ENCODE results near the gene ARHGAP22. TPM values are rescaled to one million over a fixed set of nuclear protein-coding genes. Genes with fewer than 3 reads are reported as not detected.

The ARHGAP22 gene
- polyA plus RNA-seq, 1 of the 3 experiments (the other 2 are of a cell fraction): 12.4 TPM

GRCh38 chr10:48455055-48455391 lies 149.8 kb downstream of the ARHGAP22 start:
- WGBS (ENCODE audit: low lambda C conversion rate): 95% methylated on average over 9 of the region's 11 CpGs
- Histone ChIP-seq H2AFZ (ENCODE audit: low read depth) (no peak overlapping the region), H3K9ac (no peak overlapping the region), H3K4me1 (ENCODE audit: control insufficient read depth in 1 of 2, insufficient read depth in 2 of 2, low read depth in 1 of 2, low read length in 1 of 2) (peaks cover 3 to 25% of the 10 kb centered on the region in 2 experiments; a peak in 2 of 4 replicates), H3F3A (replicated peaks; ENCODE audit: insufficient read depth) (no peaks in the 10 kb centered on the region), H3K4me2 (no peak overlapping the region), H3K36me3 (replicated peaks in 1 of 2; ENCODE audit: control insufficient read depth in 1 of 2, insufficient read depth in 2 of 2, low read length in 1 of 2) (peaks cover 5 to 8% of the 10 kb centered on the region in 2 experiments), H3K27me3 (ENCODE audit: insufficient read depth) (no peaks in the 10 kb centered on the region), H3K27ac (ENCODE audit: low read depth in 2 of 2, low read length in 1 of 2) (no peak overlapping the region), H3K79me2 (ENCODE audit: insufficient read depth) (0 out of 2 replicates have a peak, but pooled peaks cover 3% of the 10 kb centered on the region), H4K20me1 (ENCODE audit: insufficient read depth) (peaks cover 15% of the 10 kb centered on the region; the same call in 1 of the 2 replicates), H3K4me3 (ENCODE audit: low read depth in 2 of 2, low read length in 1 of 2) (no peak overlapping the region), H3K9me2 (no peaks in the 10 kb centered on the region), H3K9me3 (no peaks in the 10 kb centered on the region)
- TF ChIP-seq RAD21 (IDR thresholded peaks at IDR 0.05; ENCODE audit: low read length): no peak
- no peak for TF ChIP-seq GABPA (IDR thresholded peaks at IDR 0.05; ENCODE audit: low read depth)
- no peak for TF ChIP-seq RCOR1 (IDR thresholded peaks at IDR 0.05; ENCODE audit: low read length)
- TF ChIP-seq CHD2 (IDR thresholded peaks at IDR 0.05; ENCODE audit: low read length, partially characterized antibody): no peak
- TF ChIP-seq POLR2AphosphoS5 (IDR thresholded peaks at IDR 0.05; ENCODE audit: low read depth, low read length): no peak
- TF ChIP-seq GATA2 (CRISPR knock-in tag; IDR thresholded peaks at IDR 0.05): no peak
- TF ChIP-seq, protein P1, sequence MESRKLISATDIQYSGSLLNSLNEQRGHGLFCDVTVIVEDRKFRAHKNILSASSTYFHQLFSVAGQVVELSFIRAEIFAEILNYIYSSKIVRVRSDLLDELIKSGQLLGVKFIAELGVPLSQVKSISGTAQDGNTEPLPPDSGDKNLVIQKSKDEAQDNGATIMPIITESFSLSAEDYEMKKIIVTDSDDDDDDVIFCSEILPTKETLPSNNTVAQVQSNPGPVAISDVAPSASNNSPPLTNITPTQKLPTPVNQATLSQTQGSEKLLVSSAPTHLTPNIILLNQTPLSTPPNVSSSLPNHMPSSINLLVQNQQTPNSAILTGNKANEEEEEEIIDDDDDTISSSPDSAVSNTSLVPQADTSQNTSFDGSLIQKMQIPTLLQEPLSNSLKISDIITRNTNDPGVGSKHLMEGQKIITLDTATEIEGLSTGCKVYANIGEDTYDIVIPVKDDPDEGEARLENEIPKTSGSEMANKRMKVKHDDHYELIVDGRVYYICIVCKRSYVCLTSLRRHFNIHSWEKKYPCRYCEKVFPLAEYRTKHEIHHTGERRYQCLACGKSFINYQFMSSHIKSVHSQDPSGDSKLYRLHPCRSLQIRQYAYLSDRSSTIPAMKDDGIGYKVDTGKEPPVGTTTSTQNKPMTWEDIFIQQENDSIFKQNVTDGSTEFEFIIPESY (IDR thresholded peaks at IDR 0.05; ENCODE audit: borderline replicate concordance, low read depth): no peak
- TF ChIP-seq SIN3A (IDR thresholded peaks at IDR 0.05; ENCODE audit: borderline replicate concordance, low read depth, low read length): no peak
- TF ChIP-seq MEF2A (IDR thresholded peaks at IDR 0.05; ENCODE audit: borderline replicate concordance, low read depth): no peak
- TF ChIP-seq FOXM1 (IDR thresholded peaks at IDR 0.05; ENCODE audit: low read depth): no peak
- ChIA-PET POLR2A (interaction anchor here (1.0 kb wide), 1 partner anchor 10 kb away, joined by 3 read pairs; no protein-coding TSS in a partner anchor), CTCF (interaction anchor here (1.7 to 3.0 kb wide), 2 partner anchors 10 to 201 kb away, joined by 16 to 18 read pairs; no protein-coding TSS in a partner anchor)
- DNase-seq: no peak

DNA sequence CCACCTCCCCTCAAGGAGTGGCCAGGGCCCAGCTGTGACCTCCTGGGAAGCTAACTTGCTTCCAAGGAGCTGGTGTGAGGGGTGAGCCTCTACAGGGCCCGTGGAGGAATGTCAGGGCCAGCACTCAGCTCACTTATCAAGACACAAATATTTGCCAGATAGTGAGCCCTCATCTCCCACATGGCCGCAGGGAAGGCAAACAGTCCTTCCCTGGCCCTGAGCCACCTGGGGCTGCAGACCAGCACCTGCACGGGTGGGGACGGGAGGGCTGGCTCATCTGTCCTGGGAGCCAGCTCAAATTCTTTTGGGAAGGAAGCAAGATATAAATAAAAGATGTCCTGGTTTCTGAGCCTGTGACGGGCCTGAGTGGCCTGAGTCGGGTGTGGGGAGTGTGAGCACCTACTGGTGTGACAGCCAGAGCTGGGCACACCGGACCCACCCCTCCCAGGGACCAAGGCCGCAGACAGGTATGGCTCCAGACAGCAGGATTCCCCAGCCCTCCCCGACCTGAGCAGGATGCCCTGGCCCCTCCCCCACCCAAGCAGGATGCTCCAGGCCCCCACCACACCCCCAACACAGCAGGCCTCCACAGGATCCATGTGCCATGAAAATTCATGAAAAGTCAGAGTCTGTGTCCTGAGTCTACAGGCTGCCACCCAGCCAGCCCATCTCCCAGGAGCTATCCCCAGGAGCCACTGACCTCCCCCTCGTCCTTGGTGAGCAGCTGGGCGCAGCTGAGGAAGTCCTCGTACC lies 150.4 kb downstream of the ARHGAP22 start:
- DNase-seq: no peak
- no peaks in the 10 kb centered on the region for H3K9me2 ChIP-seq
- no peaks in the 10 kb centered on the region for H3K9me3 ChIP-seq
- H3K27me3 ChIP-seq (ENCODE audit: insufficient read depth): no peaks in the 10 kb centered on the region
- H3K79me2 ChIP-seq (ENCODE audit: insufficient read depth): 0 out of 2 replicates have a peak, but pooled peaks cover 3% of the 10 kb centered on the region
- WGBS (ENCODE audit: low lambda C conversion rate): 85% methylated on average over 5 of the region's 12 CpGs
- TF ChIP-seq RCOR1 (IDR thresholded peaks at IDR 0.05; ENCODE audit: low read length) (no peak), NRF1 (IDR thresholded peaks at IDR 0.05; ENCODE audit: low read depth, low read length) (no peak), YY1 (IDR thresholded peaks at IDR 0.05; ENCODE audit: low read depth) (no peak), FOXM1 (IDR thresholded peaks at IDR 0.05; ENCODE audit: low read depth) (no peak), GABPA (IDR thresholded peaks at IDR 0.05; ENCODE audit: low read depth) (no peak), CTCF (IDR thresholded peaks at IDR 0.05) (no peak), MAX (IDR thresholded peaks at IDR 0.05; ENCODE audit: low read depth) (no peak), TEAD4 (IDR thresholded peaks at IDR 0.05; ENCODE audit: borderline replicate concordance, insufficient read depth) (no peak), EP300 (IDR thresholded peaks at IDR 0.05; ENCODE audit: borderline replicate concordance in 1 of 2, low read depth in 1 of 2, low read length in 1 of 2) (no peak), ELF1 (IDR thresholded peaks at IDR 0.05) (no peak), JUND (IDR thresholded peaks at IDR 0.05) (no peak)
- TF ChIP-seq, protein P2, sequence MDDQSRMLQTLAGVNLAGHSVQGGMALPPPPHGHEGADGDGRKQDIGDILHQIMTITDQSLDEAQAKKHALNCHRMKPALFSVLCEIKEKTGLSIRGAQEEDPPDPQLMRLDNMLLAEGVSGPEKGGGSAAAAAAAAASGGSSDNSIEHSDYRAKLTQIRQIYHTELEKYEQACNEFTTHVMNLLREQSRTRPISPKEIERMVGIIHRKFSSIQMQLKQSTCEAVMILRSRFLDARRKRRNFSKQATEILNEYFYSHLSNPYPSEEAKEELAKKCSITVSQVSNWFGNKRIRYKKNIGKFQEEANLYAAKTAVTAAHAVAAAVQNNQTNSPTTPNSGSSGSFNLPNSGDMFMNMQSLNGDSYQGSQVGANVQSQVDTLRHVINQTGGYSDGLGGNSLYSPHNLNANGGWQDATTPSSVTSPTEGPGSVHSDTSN (IDR thresholded peaks at IDR 0.05): no peak
- H3K27ac ChIP-seq (ENCODE audit: low read depth in 2 of 2, low read length in 1 of 2): no peak overlapping the region
- H3K4me2 ChIP-seq: no peak overlapping the region
- H3K4me3 ChIP-seq (ENCODE audit: low read depth in 2 of 2, low read length in 1 of 2): no peak overlapping the region
- CTCF ChIA-PET: interaction anchor here (0.9 to 3.0 kb wide), 3 partner anchors 9 to 201 kb away, joined by 3 to 18 read pairs (median 16); no protein-coding TSS in a partner anchor
- no peak overlapping the region for H3K9ac ChIP-seq
- H3K36me3 ChIP-seq (replicated peaks in 1 of 2; ENCODE audit: control insufficient read depth in 1 of 2, insufficient read depth in 2 of 2, low read length in 1 of 2): peaks cover 5 to 8% of the 10 kb centered on the region in 2 experiments
- H2AFZ ChIP-seq (ENCODE audit: low read depth): no peak overlapping the region
- H3F3A ChIP-seq (replicated peaks; ENCODE audit: insufficient read depth): no peaks in the 10 kb centered on the region
- POLR2A ChIA-PET: interaction anchor here (1.0 kb wide), 1 partner anchor 9 kb away, joined by 3 read pairs; no protein-coding TSS in a partner anchor
- peaks cover 20% of the 10 kb centered on the region; the same call in 1 of the 2 replicates for H4K20me1 ChIP-seq (ENCODE audit: insufficient read depth)
- H3K4me1 ChIP-seq (ENCODE audit: control insufficient read depth in 1 of 2, insufficient read depth in 2 of 2, low read depth in 1 of 2, low read length in 1 of 2): peaks cover 5 to 26% of the 10 kb centered on the region in 2 experiments; a peak in 3 of 4 replicates
